Measurements from ENCODE around the gene VASP. TPM values are rescaled to one million over a fixed set of nuclear protein-coding genes. Genes with fewer than 3 reads are reported as not detected.

The VASP gene
- total and polyA plus RNA-seq, 2 donors (not counting 3 experiments of a cell fraction or from before 2014, with no cell fraction given), result 94.3 to 154 TPM

GRCh38 chr19:45564131-45564780 is 57.0 kb downstream of the VASP start:
- H3K9me1 ChIP-seq (replicated peaks; ENCODE audit: control insufficient read depth, extremely low read depth, insufficient read depth, low read length), result no peaks in the 10 kb centered on the region
- no peak overlapping the region for H3K4me2 ChIP-seq (ENCODE audit: insufficient read depth, low read length)
- H4K20me1 ChIP-seq (replicated peaks; ENCODE audit: control insufficient read depth, extremely low read depth, insufficient read depth, low read length), result no peaks in the 10 kb centered on the region
- H3K4me1 ChIP-seq (ENCODE audit: control insufficient read depth, extremely low read depth, insufficient read depth, low read length), result peaks cover 8% of the 10 kb centered on the region
- no peaks in the 10 kb centered on the region for H3K9me3 ChIP-seq (replicated peaks; ENCODE audit: control insufficient read depth, insufficient read depth, low read length)
- no peaks in the 10 kb centered on the region for H3K79me2 ChIP-seq (ENCODE audit: control insufficient read depth, insufficient read depth, low read length)
- FAIRE-seq (no peak), DNase-seq (ENCODE audit: low read depth, low spot score) (no peak)
- H3K36me3 ChIP-seq (ENCODE audit: control insufficient read depth in 2 of 2, extremely low read depth in 1 of 2, insufficient read depth in 2 of 2, low read length in 2 of 2), result no peaks in the 10 kb centered on the region
- dilution Hi-C loops (cut with MboI; ENCODE audit: extremely low pct_ligation_motif_present, low sequenced_read_pairs), result no loop called here
- H3K27ac ChIP-seq (ENCODE audit: insufficient read depth, low read depth, low read length), result no peak overlapping the region
- H3K27me3 ChIP-seq (ENCODE audit: control insufficient read depth in 2 of 2, insufficient read depth in 2 of 2, low read length in 2 of 2), result no peaks in the 10 kb centered on the region
- no peak overlapping the region for H2AFZ ChIP-seq (ENCODE audit: low read depth, low read length)
- ChIA-PET POLR2A (no interaction called here), CTCF (interaction anchor here (1.0 kb wide), 1 partner anchor 10 kb away, joined by 4 read pairs; no protein-coding TSS in a partner anchor)
- no peak overlapping the region for H3K4me3 ChIP-seq (replicated peaks in 1 of 3; ENCODE audit: insufficient read depth in 1 of 3, low read depth in 1 of 3, low read length in 3 of 3)
- intact Hi-C loops (cut with micrococcal nuclease), result no loop called here
- no peak for TF ChIP-seq JUN (IDR thresholded peaks at IDR 0.05; ENCODE audit: borderline replicate concordance, insufficient read depth, insufficient read length, low read depth)
- H3K9ac ChIP-seq (replicated peaks; ENCODE audit: extremely low read depth, insufficient read depth, low read length), result no peak overlapping the region
- BruUV-seq (replicated peaks), result no TSS peak

GRCh38 chr19:45567609-45568008 is 60.3 kb downstream of the VASP start:
- intact Hi-C loops (cut with micrococcal nuclease) (no loop called here), dilution Hi-C loops (cut with MboI; ENCODE audit: extremely low pct_ligation_motif_present, low sequenced_read_pairs) (no loop called here)
- ChIA-PET POLR2A (no interaction called here), CTCF (interaction anchor here (1.6 to 1.9 kb wide), 3 partner anchors 9 to 75 kb away, joined by 4 to 12 read pairs (median 7); no protein-coding TSS in a partner anchor)
- FAIRE-seq, result peak; percentile 21
- Histone ChIP-seq H3K27ac (ENCODE audit: insufficient read depth, low read depth, low read length) (no peak overlapping the region), H3K9me3 (replicated peaks; ENCODE audit: control insufficient read depth, insufficient read depth, low read length) (no peaks in the 10 kb centered on the region), H3K79me2 (ENCODE audit: control insufficient read depth, insufficient read depth, low read length) (no peaks in the 10 kb centered on the region), H3K27me3 (ENCODE audit: control insufficient read depth in 2 of 2, insufficient read depth in 2 of 2, low read length in 2 of 2) (no peaks in the 10 kb centered on the region), H3K4me2 (ENCODE audit: insufficient read depth, low read length) (no peak overlapping the region), H3K36me3 (ENCODE audit: control insufficient read depth in 2 of 2, extremely low read depth in 1 of 2, insufficient read depth in 2 of 2, low read length in 2 of 2) (no peaks in the 10 kb centered on the region), H2AFZ (ENCODE audit: low read depth, low read length) (no peak overlapping the region), H3K4me3 (replicated peaks in 1 of 3; ENCODE audit: insufficient read depth in 1 of 3, low read depth in 1 of 3, low read length in 3 of 3) (no peak overlapping the region), H3K4me1 (ENCODE audit: control insufficient read depth, extremely low read depth, insufficient read depth, low read length) (peaks cover 10% of the 10 kb centered on the region), H4K20me1 (replicated peaks; ENCODE audit: control insufficient read depth, extremely low read depth, insufficient read depth, low read length) (no peaks in the 10 kb centered on the region), H3K9me1 (replicated peaks; ENCODE audit: control insufficient read depth, extremely low read depth, insufficient read depth, low read length) (no peaks in the 10 kb centered on the region), H3K9ac (replicated peaks; ENCODE audit: extremely low read depth, insufficient read depth, low read length) (no peak overlapping the region)
- no TSS peak for BruUV-seq (replicated peaks)
- DNase-seq (ENCODE audit: low read depth, low spot score), result no peak
- no peak for TF ChIP-seq GATA2 (IDR thresholded peaks at IDR 0.05; ENCODE audit: insufficient read depth, insufficient read length, low read depth, low read length)
- TF ChIP-seq POLR2AphosphoS5 (IDR thresholded peaks at IDR 0.05; ENCODE audit: insufficient read depth, low read depth, low read length), result no peak
- no peak for TF ChIP-seq POLR2A (IDR thresholded peaks at IDR 0.05; ENCODE audit: low read depth, low read length)
- no peak for TF ChIP-seq EZH2 (IDR thresholded peaks at IDR 0.05; ENCODE audit: borderline replicate concordance, low read depth, low read length, severe bottlenecking)
- no peak for TF ChIP-seq MYC (IDR thresholded peaks at IDR 0.05; ENCODE audit: low read depth, low read length)
- no peak for TF ChIP-seq JUN (IDR thresholded peaks at IDR 0.05; ENCODE audit: borderline replicate concordance, insufficient read depth, insufficient read length, low read depth)
